Vein endothelial cell (primary cell): ENCODE results near the gene TEK. TPM values are rescaled to one million over a fixed set of nuclear protein-coding genes. Genes with fewer than 3 reads are reported as not detected.

Source experiments
- small RNA-seq: library from RNA; depleted of rRNA; stranded (forward); fragments of <200 nt; gene quantifications from one replicate; pipeline ENCODE3, GENCODE V24; 2012
- total RNA-seq: library from RNA; depleted of rRNA; stranded (reverse); fragments of >200 nt; gene quantifications from 2 replicates; pipeline ENCODE4 v1.2.3, GENCODE V29; 2012

TEK gene
- 89.3 and 139 TPM in 2 replicates for total RNA-seq

DNA sequence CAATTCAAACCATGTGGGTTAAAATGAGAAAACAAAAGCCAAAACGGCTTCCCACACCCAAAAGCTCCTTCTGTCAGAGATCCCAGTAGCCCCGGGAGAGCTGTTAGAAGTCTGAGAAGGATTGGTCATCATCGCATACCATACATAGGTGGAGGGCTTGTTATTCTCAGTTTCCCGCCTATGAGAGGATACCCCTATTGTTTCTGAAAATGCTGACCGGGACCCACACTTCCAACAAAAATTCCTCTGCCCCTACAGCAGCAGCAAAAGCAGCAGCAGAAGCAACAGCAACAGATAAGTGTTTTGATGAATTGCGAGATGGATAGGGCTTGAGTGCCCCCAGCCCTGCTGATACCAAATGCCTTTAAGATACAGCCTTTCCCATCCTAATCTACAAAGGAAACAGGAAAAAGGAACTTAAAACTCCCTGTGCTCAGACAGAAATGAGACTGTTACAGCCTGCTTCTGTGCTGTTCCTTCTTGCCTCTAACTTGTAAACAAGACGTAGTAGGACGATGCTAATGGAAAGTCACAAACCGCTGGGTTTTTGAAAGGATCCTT lies at the start of gene TEK:
Gene TEK, plus strand, starts transcription at position 245 of the 561 bp plus-strand sequence. CDS start 366 bp downstream, outside the sequence.

Small RNAs within 50 kb of the gene (small RNA-seq; reads per million reads assigned to genes)
- gene AL355433.1, result not detected
- not detected for gene RNA5SP280

Other genes starting within 250 kb of the TEK start
- 17.9 and 19.3 TPM in 2 replicates for gene CAAP1, start 216.4 kb upstream of the TEK start, total RNA-seq
- gene PLAA, start 162.0 kb upstream of the TEK start, total RNA-seq, result 42.8 and 43.1 TPM in 2 replicates
- 6.9 and 10.7 TPM in 2 replicates for gene IFT74, start 152.8 kb upstream of the TEK start, total RNA-seq
- not detected in 2 replicates for gene LRRC19, start 103.6 kb upstream of the TEK start, total RNA-seq
- not detected in 2 replicates for gene EQTN, start 187.9 kb downstream of the TEK start, total RNA-seq